GM18499 (cell line): ENCODE results near the gene ZRSR2.
A peak's percentile ranks its signal among the peaks of the same experiment; 100 is the strongest.
"Not testable (repeated sequence)": the region's sequence is repeated elsewhere in the genome, so short reads cannot be mapped to it uniquely, and the experiment has no call there.

Experiments
- ATAC-seq: cut with Tn5 transposase; IDR thresholded peaks from one replicate; pipeline ENCODE4 v1.9.1; 2021; ENCODE audit warnings: moderate number of reproducible peaks; ENCODE audit not compliant: insufficient read depth, unreplicated experiment

ZRSR2 gene

GRCh38 chrX:15790769-15791290 is 546 bp downstream of the ZRSR2 start:
- ATAC-seq, result peak; percentile 17

DNA sequence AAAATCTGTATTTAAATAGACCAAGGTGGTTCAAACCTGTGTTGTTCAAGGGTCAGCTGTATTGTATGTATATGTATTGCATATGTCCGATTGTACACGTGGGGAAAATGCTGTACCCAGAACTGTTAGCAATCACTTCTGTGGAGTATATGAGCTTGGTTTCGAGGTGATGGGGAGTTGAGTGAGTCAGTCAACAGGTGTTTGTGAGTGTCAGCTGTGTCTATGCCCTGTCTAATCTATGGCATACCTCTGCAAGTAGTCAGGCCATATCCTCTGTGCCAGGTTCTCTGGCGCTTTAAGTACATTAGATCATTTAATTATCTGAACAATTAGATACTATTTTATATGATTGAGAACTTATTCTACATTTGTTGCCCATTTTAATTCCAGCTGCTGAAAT is 7.4 kb downstream of the ZRSR2 start:
- no peak for ATAC-seq

DNA sequence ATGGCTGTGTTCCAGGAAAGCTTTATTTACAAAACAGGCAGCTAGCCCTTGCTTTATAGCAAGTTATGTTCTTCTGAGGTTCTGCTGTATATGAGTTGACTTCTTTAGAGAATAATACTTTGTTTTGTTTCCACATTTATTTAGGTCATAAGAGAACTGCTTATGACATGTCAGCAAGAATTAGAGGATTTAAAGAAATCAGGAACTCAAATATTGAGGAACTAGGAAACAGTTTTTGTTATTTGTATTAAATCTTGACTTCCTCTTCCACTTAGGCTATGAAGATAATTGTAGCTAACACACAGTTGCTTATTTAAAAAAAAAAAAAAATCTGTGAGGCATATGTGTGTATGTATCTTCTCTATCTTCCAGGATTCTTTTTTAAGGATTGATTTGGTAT is 14.3 kb downstream of the ZRSR2 start:
- no peak for ATAC-seq

GRCh38 chrX:15808254-15808653 is 18.0 kb downstream of the ZRSR2 start:
- no peak for ATAC-seq

GRCh38 chrX:15812192-15812938 is 22.1 kb downstream of the ZRSR2 start:
- ATAC-seq, result no peak

DNA sequence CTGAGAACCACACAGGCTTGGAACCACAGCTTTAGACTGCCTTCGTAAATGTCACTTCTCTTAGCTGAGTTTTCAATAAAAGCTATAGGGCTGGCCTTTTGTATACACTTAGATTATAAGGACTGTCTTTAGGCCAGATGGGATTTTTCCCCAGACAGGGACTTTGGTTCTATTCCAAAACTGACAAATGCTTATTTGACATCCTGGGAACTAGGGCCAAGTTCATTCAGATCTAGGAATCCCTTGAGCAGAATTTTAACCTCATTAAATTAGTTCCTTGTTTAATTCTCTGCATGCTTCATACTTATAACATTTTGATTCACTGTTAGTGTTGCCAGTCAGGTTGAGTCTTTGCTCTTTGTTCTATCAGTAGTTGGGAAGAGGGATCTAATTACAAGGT is 23.1 kb downstream of the ZRSR2 start:
- ATAC-seq, result no peak

- no peak for ATAC-seq
Observed at GRCh38 chrX:15814771-15815365, 24.6 kb downstream of the ZRSR2 start.

GRCh38 chrX:15815779-15816437 is 25.6 kb downstream of the ZRSR2 start:
- peak; percentile 71 for ATAC-seq

GRCh38 chrX:15816438-15816809 is 26.1 kb downstream of the ZRSR2 start:
- ATAC-seq, result no peak

- no peak for ATAC-seq
Observed at GRCh38 chrX:15816886-15817285, 26.6 kb downstream of the ZRSR2 start.

- no peak for ATAC-seq
Observed at GRCh38 chrX:15820106-15821073, 30.1 kb downstream of the ZRSR2 start.

DNA sequence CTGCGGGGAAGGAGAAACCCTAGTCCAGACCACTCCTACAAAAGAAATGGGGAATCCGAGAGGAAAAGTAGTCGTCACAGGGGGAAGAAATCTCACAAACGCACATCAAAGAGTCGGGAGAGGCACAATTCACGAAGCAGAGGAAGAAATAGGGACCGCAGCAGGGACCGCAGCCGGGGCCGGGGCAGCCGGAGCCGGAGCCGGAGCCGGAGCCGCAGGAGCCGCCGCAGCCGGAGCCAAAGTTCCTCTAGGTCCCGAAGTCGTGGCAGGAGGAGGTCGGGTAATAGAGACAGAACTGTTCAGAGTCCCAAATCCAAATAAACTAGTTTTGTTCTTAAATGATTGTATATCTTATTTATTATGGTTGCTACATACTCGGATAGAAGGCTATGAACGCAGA is 32.6 kb downstream of the ZRSR2 start:
- no peak for ATAC-seq

GRCh38 chrX:15825936-15826335 is 35.7 kb downstream of the ZRSR2 start:
- ATAC-seq, result no peak

- no peak for ATAC-seq
Observed at GRCh38 chrX:15829217-15829616, 38.9 kb downstream of the ZRSR2 start.

DNA sequence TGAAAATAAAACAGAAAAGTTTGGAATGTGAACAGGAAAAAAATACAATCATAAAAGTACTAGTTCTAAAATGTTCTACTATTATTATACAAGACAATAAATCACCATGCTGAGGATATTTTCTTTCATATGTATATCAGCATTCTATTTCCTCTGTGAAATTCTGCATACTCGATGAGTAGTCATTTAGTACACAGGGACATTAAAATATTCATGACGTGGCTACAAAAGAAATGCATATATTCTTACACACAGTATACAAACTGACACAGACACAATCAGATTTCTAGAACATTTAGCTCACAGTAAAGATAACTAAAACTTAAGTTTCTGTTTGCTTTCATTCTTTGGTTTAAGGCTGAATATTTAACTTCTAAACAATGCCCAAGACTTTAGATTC is 41.1 kb downstream of the ZRSR2 start:
- not testable (repeated sequence) for ATAC-seq

DNA sequence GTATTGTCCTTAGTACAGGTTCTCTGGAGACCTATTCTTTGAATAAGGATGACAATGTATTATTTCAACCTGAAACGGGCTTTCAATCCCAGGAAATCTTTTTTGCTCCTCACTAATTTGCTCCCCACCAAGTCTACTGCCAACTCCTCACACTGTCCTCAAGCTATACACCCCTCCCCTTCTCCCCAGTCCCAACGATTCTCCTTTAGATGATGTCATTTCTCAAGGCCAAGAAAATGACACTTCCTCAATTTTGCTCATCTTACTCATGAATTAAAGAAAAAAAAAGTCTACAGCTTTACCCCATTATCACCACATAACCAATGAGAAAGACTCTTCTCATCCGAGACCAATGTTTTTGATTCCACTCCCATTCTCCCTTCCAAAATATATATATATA is 43.8 kb downstream of the ZRSR2 start:
- ATAC-seq, result no peak

GRCh38 chrX:15834827-15835595 is 44.7 kb downstream of the ZRSR2 start:
- ATAC-seq, result no peak

- ATAC-seq, result no peak
Observed at GRCh38 chrX:15838017-15838416, 47.7 kb downstream of the ZRSR2 start.

- ATAC-seq, result no peak
Observed at GRCh38 chrX:15841853-15842516, 51.7 kb downstream of the ZRSR2 start.
